Kidney epithelial cell (primary cell): Measurements from ENCODE around the gene CD52. TPM values are rescaled to one million over a fixed set of nuclear protein-coding genes. Genes with fewer than 3 reads are reported as not detected.

Source experiments
- DNase-seq: peaks from one replicate; pipeline ENCODE4 v3.0.0-alpha.2; 2010; ENCODE audit warnings: low read depth
- H3K27me3 ChIP-seq: 2 replicates; pipeline ENCODE4 v1.6.0; 2011; ENCODE audit warnings: low read length; ENCODE audit not compliant: control insufficient read depth, insufficient read depth
- H3K36me3 ChIP-seq: 2 replicates; pipeline ENCODE4 v1.5.1; 2011; ENCODE audit warnings: low read length; ENCODE audit not compliant: control insufficient read depth, insufficient read depth
- H3K4me3 ChIP-seq: 2 replicates; pipeline ENCODE4 v1.5.1; 2011; ENCODE audit warnings: low read depth, mild to moderate bottlenecking, control low read depth, low read length
- CTCF ChIP-seq: IDR thresholded peaks from 2 replicates; pipeline ENCODE4 v1.5.1; 2011; ENCODE audit warnings: mild to moderate bottlenecking, moderate library complexity, low read length, control low read depth, inconsistent platforms; ENCODE audit not compliant: insufficient read depth, poor library complexity, severe bottlenecking
- total RNA-seq: library from RNA; depleted of rRNA; stranded (reverse); fragments of >200 nt; gene quantifications from 2 replicates; pipeline ENCODE4 v1.2.3, GENCODE V29; 2015

The CD52 gene
- total RNA-seq, 1 donor from 2014 or later: not detected

GRCh38 chr1:26296340-26297056 lies 21.3 kb upstream of the CD52 start:
- TF ChIP-seq CTCF: no peak
- no peak overlapping the region for H3K4me3 ChIP-seq
- DNase-seq: no peak
- no peaks in the 10 kb centered on the region for H3K36me3 ChIP-seq
- no peaks in the 10 kb centered on the region for H3K27me3 ChIP-seq

- no peak overlapping the region for H3K4me3 ChIP-seq
- DNase-seq: no peak
- no peak for TF ChIP-seq CTCF
- no peaks in the 10 kb centered on the region for H3K36me3 ChIP-seq
- no peaks in the 10 kb centered on the region for H3K27me3 ChIP-seq
Measured at GRCh38 chr1:26297057-26297790, 20.5 kb upstream of the CD52 start.

- Histone ChIP-seq H3K27me3 (no peaks in the 10 kb centered on the region), H3K36me3 (no peaks in the 10 kb centered on the region), H3K4me3 (no peak overlapping the region)
- no peak for DNase-seq
- TF ChIP-seq CTCF: no peak
Measured at GRCh38 chr1:26297791-26298124, 20.0 kb upstream of the CD52 start.

- H3K4me3 ChIP-seq: no peak overlapping the region
- no peak for TF ChIP-seq CTCF
- no peaks in the 10 kb centered on the region for H3K27me3 ChIP-seq
- no peak for DNase-seq
- no peaks in the 10 kb centered on the region for H3K36me3 ChIP-seq
Measured at GRCh38 chr1:26300578-26301275, 17.0 kb upstream of the CD52 start.

GRCh38 chr1:26302733-26303405 lies 14.9 kb upstream of the CD52 start:
- no peak for DNase-seq
- no peak for TF ChIP-seq CTCF
- Histone ChIP-seq H3K4me3 (no peak overlapping the region), H3K36me3 (no peaks in the 10 kb centered on the region), H3K27me3 (no peaks in the 10 kb centered on the region)
